A549 (cell line): ENCODE results near the gene BEST4. TPM values are rescaled to one million over a fixed set of nuclear protein-coding genes. Genes with fewer than 3 reads are reported as not detected.

Source experiments
- ATAC-seq, 2 experiments: fragments of 200-7000 bp in 1 of 2; fragments of >200 bp in 1 of 2; cut with Nextera tagmentation in 1 of 2; cut with Tn5 transposase in 1 of 2; 3 replicates each; pipeline versions ENCODE4 v1.8.0 to v1.9.1; 2018 to 2020; ENCODE audit warnings: mild to moderate bottlenecking in 1 of 2, moderate library complexity in 1 of 2
- CTCF ChIA-PET: fragments of 300-600 bp; sonication (Branson Sonifier 250); formaldehyde crosslinking; extraction: SDS; loops from one replicate; lab custom pipeline; 2021; ENCODE audit warnings: antibody characterized with exemption, inconsistent platforms; lab: Yijun Ruan, JAX
- POLR2A ChIA-PET: fragments of 350-600 bp; formaldehyde crosslinking; extraction: SDS; loops from one replicate; lab custom pipeline; 2021; ENCODE audit warnings: antibody characterized with exemption, inconsistent platforms; lab: Yijun Ruan, JAX
- DNase-seq, 2 experiments: peaks; one replicate each; pipeline versions ENCODE4 v3.0.0 to v3.0.0-alpha.2; 2011 to 2016; ENCODE audit warnings: low read depth in 1 of 2, low spot score in 1 of 2
- FAIRE-seq: peaks from 2 replicates; lab custom pipeline; 2011; peaks lifted over from hg19 to GRCh38; lab: Jason Lieb, UNC
- H3K27ac ChIP-seq, 2 experiments: fragments of >200 bp; sonication (Bioruptor Twin); formaldehyde crosslinking; 3 replicates each; pipeline ENCODE4 v1.5.1; 2016 to 2017
- H3K4me1 ChIP-seq: fragments of >200 bp; sonication (Bioruptor Twin); formaldehyde crosslinking; 3 replicates; pipeline ENCODE4 v1.6.1; 2016
- H3K4me2 ChIP-seq: fragments of >200 bp; sonication (Bioruptor Twin); formaldehyde crosslinking; 3 replicates; pipeline ENCODE4 v1.6.1; 2016
- H3K4me3 ChIP-seq: fragments of >200 bp; sonication (Bioruptor Twin); formaldehyde crosslinking; 3 replicates; pipeline ENCODE4 v1.5.1; 2016
- H3K9me3 ChIP-seq: fragments of >200 bp; sonication (Bioruptor Twin); formaldehyde crosslinking; 3 replicates; pipeline ENCODE4 v1.6.1; 2016
- ATOH8 ChIP-seq: fragments of 250-450 bp; sonication (Bioruptor Pico); IDR thresholded peaks from 2 replicates; pipeline ENCODE4 v1.5.0; 2020; ENCODE audit warnings: low read depth, mild to moderate bottlenecking, moderate library complexity
- BHLHE40 ChIP-seq: IDR thresholded peaks from 2 replicates; pipeline ENCODE4 v1.6.1; 2012; ENCODE audit warnings: low read depth, low read length, inconsistent platforms
- CHD2 ChIP-seq: fragments of 150-350 bp; IDR thresholded peaks from 2 replicates; pipeline ENCODE4 v1.6.1; 2014; ENCODE audit warnings: low read length; ENCODE audit not compliant: partially characterized antibody
- CHD4 ChIP-seq: fragments of 200-600 bp; sonication (generic); IDR thresholded peaks from 2 replicates; pipeline ENCODE4 v1.6.1; 2016; ENCODE audit warnings: antibody characterized with exemption, mild to moderate bottlenecking, borderline replicate concordance
- CTCF ChIP-seq: fragments of >200 bp; sonication (Bioruptor Twin); formaldehyde crosslinking; IDR thresholded peaks from 3 replicates; pipeline ENCODE4 v1.5.1; 2016
- EHF ChIP-seq: fragments of 250-450 bp; sonication (Bioruptor Pico); IDR thresholded peaks from 2 replicates; pipeline ENCODE4 v1.5.0; 2020; ENCODE audit warnings: mild to moderate bottlenecking
- GATA3 ChIP-seq: IDR thresholded peaks from 2 replicates; pipeline ENCODE4 v1.6.1; 2012; ENCODE audit warnings: borderline replicate concordance
- HOXA7 ChIP-seq: fragments of 250-450 bp; sonication (Bioruptor Pico); IDR thresholded peaks from 2 replicates; pipeline ENCODE4 v1.5.0; 2020; ENCODE audit warnings: mild to moderate bottlenecking, moderate library complexity
- HOXB13 ChIP-seq: fragments of 250-450 bp; sonication (Bioruptor Pico); IDR thresholded peaks from 2 replicates; pipeline ENCODE4 v1.5.0; 2020; ENCODE audit warnings: low read depth, mild to moderate bottlenecking, moderate library complexity
- HOXB5 ChIP-seq: fragments of 250-450 bp; sonication (Bioruptor Pico); IDR thresholded peaks from 2 replicates; pipeline ENCODE4 v1.5.0; 2020; ENCODE audit warnings: mild to moderate bottlenecking, moderate library complexity
- JUNB ChIP-seq: fragments of >200 bp; sonication (Bioruptor Twin); formaldehyde crosslinking; IDR thresholded peaks from 2 replicates; pipeline ENCODE4 v1.6.1; 2016
- KDM1A ChIP-seq: fragments of 200-600 bp; sonication (generic); IDR thresholded peaks from 2 replicates; pipeline ENCODE4 v1.6.1; 2016; ENCODE audit warnings: low read depth, mild to moderate bottlenecking
- KDM5A ChIP-seq: fragments of 200-600 bp; sonication (generic); IDR thresholded peaks from 2 replicates; pipeline ENCODE4 v1.6.1; 2016; ENCODE audit warnings: antibody characterized with exemption, mild to moderate bottlenecking
- MAFK ChIP-seq: fragments of 450-650 bp; IDR thresholded peaks from 2 replicates; pipeline ENCODE4 v1.6.1; 2014; ENCODE audit not compliant: partially characterized antibody
- MAZ ChIP-seq: fragments of 150-350 bp; IDR thresholded peaks from 2 replicates; pipeline ENCODE4 v1.6.1; 2014; ENCODE audit warnings: antibody characterized with exemption, low read depth, low read length, borderline replicate concordance
- NR3C1 ChIP-seq: fragments of >200 bp; sonication (Bioruptor Twin); formaldehyde crosslinking; IDR thresholded peaks from 3 replicates; pipeline ENCODE4 v1.6.1; 2017
- RARB ChIP-seq: fragments of 250-450 bp; sonication (Bioruptor Pico); IDR thresholded peaks from 2 replicates; pipeline ENCODE4 v1.8.0; 2021; ENCODE audit warnings: mild to moderate bottlenecking, moderate library complexity
- RCOR1 ChIP-seq: fragments of 150-350 bp; IDR thresholded peaks from 2 replicates; pipeline ENCODE4 v1.6.1; 2014; ENCODE audit warnings: antibody characterized with exemption, low read length, low read depth
- SMC3 ChIP-seq: fragments of >200 bp; sonication (Bioruptor Twin); formaldehyde crosslinking; IDR thresholded peaks from 3 replicates; pipeline ENCODE4 v1.6.1; 2018; ENCODE audit warnings: inconsistent platforms
- TP53 ChIP-seq: fragments of 250-450 bp; sonication (Bioruptor Pico); IDR thresholded peaks from 2 replicates; pipeline ENCODE4 v1.5.0; 2021; ENCODE audit warnings: mild to moderate bottlenecking, moderate library complexity
- USF2 ChIP-seq: fragments of 450-650 bp; IDR thresholded peaks from 2 replicates; pipeline ENCODE4 v1.6.1; 2014; ENCODE audit warnings: antibody characterized with exemption
- ZNF302 ChIP-seq: fragments of 250-450 bp; sonication (Bioruptor Pico); IDR thresholded peaks from 2 replicates; pipeline ENCODE4 v1.9.0; 2021; ENCODE audit warnings: inconsistent platforms, mild to moderate bottlenecking, moderate library complexity
- WGBS: methylation state at CpG from one replicate; pipeline ENCODE4 v1.1.6; 2017; ENCODE audit errors: missing lambda C conversion rate; 5-methylcytosine and 5-hydroxymethylcytosine counted together
- polyA plus RNA-seq, 4 experiments: library from polyadenylated mRNA; depleted of rRNA in 3 of 4; stranded (reverse); fragments of >200 nt; fragmentation: RNase III in 1 of 4; extraction: RNeasy Plus Mini Kit Qiagen cat#74134 plus additional on column Dnase treatment in 1 of 4; gene quantifications; 2 replicates in 3 of 4; 3 replicates in 1 of 4; pipeline ENCODE4 v1.2.3, GENCODE V29; 2011 to 2017

BEST4 gene
- polyA plus RNA-seq, 2 of the 4 experiments (the other 2 are of a cell fraction): 0.08 to 0.09 TPM

GRCh38 chr1:44777547-44777946, 10.4 kb downstream of the BEST4 start:
- Histone ChIP-seq H3K9me3 (no peaks in the 10 kb centered on the region), H3K27ac (peak overlapping the region; percentile 98 to 99; a peak in 5 of 6 replicates), H3K4me1 (peaks cover 22% of the 10 kb centered on the region), H3K4me3 (peak overlapping the region; percentile 96), H3K4me2 (peak overlapping the region; percentile 91)
- DNase-seq (no peak), FAIRE-seq (no peak)
- POLR2A ChIA-PET: interaction anchor here (0.6 to 0.9 kb wide), 2 partner anchors 29 to 42 kb away, joined by 3 read pairs; no protein-coding TSS in a partner anchor
- CTCF ChIA-PET: interaction anchor here (0.8 to 1.6 kb wide), 8 partner anchors 8 to 48 kb away, joined by 3 to 4 read pairs (median 4); partner anchors contain the start of genes PLK3 and RNU5D-1
- 76% methylated on average over 13 of the region's 14 CpGs for WGBS
- no peak for TF ChIP-seq KDM1A
- no peak for TF ChIP-seq JUNB
- TF ChIP-seq CHD4: no peak
- no peak for TF ChIP-seq ATOH8
- TF ChIP-seq SMC3: no peak
- TF ChIP-seq NR3C1: no peak
- TF ChIP-seq MAFK: no peak
- TF ChIP-seq KDM5A: no peak
- no peak for TF ChIP-seq USF2
- TF ChIP-seq TP53 (CRISPR knock-in tag): no peak
- TF ChIP-seq MAZ: no peak
- TF ChIP-seq HOXB5 (CRISPR knock-in tag): no peak
- TF ChIP-seq GATA3: no peak
- TF ChIP-seq RARB (CRISPR knock-in tag): no peak
- TF ChIP-seq CHD2: no peak
- no peak for TF ChIP-seq EHF (CRISPR knock-in tag)
- TF ChIP-seq BHLHE40: no peak
- no peak for TF ChIP-seq RCOR1
- TF ChIP-seq, all 56 proteins: peak for 0
- no peak for ATAC-seq

- H3K4me1 ChIP-seq: peaks cover 22% of the 10 kb centered on the region
- DNase-seq (no peak), ATAC-seq (no peak), FAIRE-seq (no peak)
- H3K4me3 ChIP-seq: peak overlapping the region; percentile 96
- peak overlapping the region; percentile 98 to 99 for H3K27ac ChIP-seq
- H3K4me2 ChIP-seq: peak overlapping the region; percentile 91
- ChIA-PET POLR2A (interaction anchor here (0.6 to 2.5 kb wide), 8 partner anchors 10 to 745 kb away, joined by 3 to 16 read pairs (median 8); partner anchors contain the start of genes BEST4, PLK3, PRDX1 and RNU5D-1), CTCF (interaction anchor here (1.1 to 1.6 kb wide), 6 partner anchors 9 to 47 kb away, joined by 3 to 10 read pairs (median 4); partner anchors contain the start of gene RNU5D-1)
- no peaks in the 10 kb centered on the region for H3K9me3 ChIP-seq
- TF ChIP-seq HOXA7 (CRISPR knock-in tag) (no peak), MAZ (no peak), KDM1A (no peak), ZNF302 (CRISPR knock-in tag) (no peak), HOXB13 (CRISPR knock-in tag) (no peak), CTCF (no peak)
- 1% methylated on average over 11 of the region's 12 CpGs for WGBS
Measured at GRCh38 chr1:44776730-44777068, 11.3 kb downstream of the BEST4 start.
